Panc1 (cell line): ENCODE results near the gene ARL2.

Source experiments
- POLR2AphosphoS5 ChIP-seq: IDR thresholded peaks from 2 replicates; pipeline ENCODE4 v1.6.1; 2012; ENCODE audit warnings: mild to moderate bottlenecking, low read depth, low read length, moderate library complexity
- REST ChIP-seq, 2 experiments: IDR thresholded peaks; 2 replicates each; pipeline ENCODE4 v1.6.1; 2011 to 2012; ENCODE audit warnings: low read depth in 2 of 2, control low read depth in 1 of 2, low read length in 1 of 2, mild to moderate bottlenecking in 1 of 2, moderate library complexity in 1 of 2; ENCODE audit not compliant: insufficient read depth in 1 of 2
- TF ChIP-seq, protein P1 (sequence below): fragments of 450-650 bp; IDR thresholded peaks from 2 replicates; pipeline ENCODE4 v1.5.1; 2017; ENCODE audit warnings: mild to moderate bottlenecking

- TF ChIP-seq, protein P1, sequence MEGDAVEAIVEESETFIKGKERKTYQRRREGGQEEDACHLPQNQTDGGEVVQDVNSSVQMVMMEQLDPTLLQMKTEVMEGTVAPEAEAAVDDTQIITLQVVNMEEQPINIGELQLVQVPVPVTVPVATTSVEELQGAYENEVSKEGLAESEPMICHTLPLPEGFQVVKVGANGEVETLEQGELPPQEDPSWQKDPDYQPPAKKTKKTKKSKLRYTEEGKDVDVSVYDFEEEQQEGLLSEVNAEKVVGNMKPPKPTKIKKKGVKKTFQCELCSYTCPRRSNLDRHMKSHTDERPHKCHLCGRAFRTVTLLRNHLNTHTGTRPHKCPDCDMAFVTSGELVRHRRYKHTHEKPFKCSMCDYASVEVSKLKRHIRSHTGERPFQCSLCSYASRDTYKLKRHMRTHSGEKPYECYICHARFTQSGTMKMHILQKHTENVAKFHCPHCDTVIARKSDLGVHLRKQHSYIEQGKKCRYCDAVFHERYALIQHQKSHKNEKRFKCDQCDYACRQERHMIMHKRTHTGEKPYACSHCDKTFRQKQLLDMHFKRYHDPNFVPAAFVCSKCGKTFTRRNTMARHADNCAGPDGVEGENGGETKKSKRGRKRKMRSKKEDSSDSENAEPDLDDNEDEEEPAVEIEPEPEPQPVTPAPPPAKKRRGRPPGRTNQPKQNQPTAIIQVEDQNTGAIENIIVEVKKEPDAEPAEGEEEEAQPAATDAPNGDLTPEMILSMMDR = no peak
- TF ChIP-seq REST (IDR thresholded peaks at IDR 0.05; ENCODE audit: insufficient read depth in 1 of 2, low read depth in 2 of 2, low read length in 1 of 2) = no peak
- TF ChIP-seq POLR2AphosphoS5 = no peak
Measured at GRCh38 chr11:65053827-65054508, 40.0 kb downstream of the ARL2 start.
